Activated CD4-positive, alpha-beta T cell treated with anti-CD3 and anti-CD28 coated beads, Interleukin-2, amount 50 U/mL, for 48 hours (primary cell): Measurements from ENCODE around the gene RRP8.

Experiments
- DNase-seq, 2 experiments: peaks; one replicate each; pipeline ENCODE4 v3.0.0-alpha.2; 2020

Gene RRP8

GRCh38 chr11:6632116-6633073, 29.0 kb upstream of the RRP8 start:
- no peak for DNase-seq

GRCh38 chr11:6631361-6631890, 28.0 kb upstream of the RRP8 start:
- DNase-seq, result no peak

- no peak for DNase-seq
Measured at GRCh38 chr11:6630632-6631291, 27.3 kb upstream of the RRP8 start.

GRCh38 chr11:6629892-6630631, 26.6 kb upstream of the RRP8 start:
- no peak for DNase-seq

GRCh38 chr11:6629573-6629891, 26.1 kb upstream of the RRP8 start:
- no peak for DNase-seq

- DNase-seq, result no peak
Measured at GRCh38 chr11:6628526-6628925, 25.1 kb upstream of the RRP8 start.

GRCh38 chr11:6627762-6628241, 24.4 kb upstream of the RRP8 start:
- no peak for DNase-seq

GRCh38 chr11:6626971-6627761, 23.8 kb upstream of the RRP8 start:
- DNase-seq, result no peak

- no peak for DNase-seq
Measured at GRCh38 chr11:6625832-6626420, 22.5 kb upstream of the RRP8 start.

GRCh38 chr11:6625156-6625831, 21.9 kb upstream of the RRP8 start:
- DNase-seq, result no peak

GRCh38 chr11:6623391-6624363, 20.3 kb upstream of the RRP8 start:
- DNase-seq, result no peak

GRCh38 chr11:6622261-6623171, 19.1 kb upstream of the RRP8 start:
- no peak for DNase-seq

- DNase-seq, result no peak
Measured at GRCh38 chr11:6621711-6622211, 18.3 kb upstream of the RRP8 start.

- no peak for DNase-seq
Measured at GRCh38 chr11:6620636-6621035, 17.2 kb upstream of the RRP8 start.

- peak; percentile 89 to 92 for DNase-seq
Measured at GRCh38 chr11:6619004-6619745, 15.8 kb upstream of the RRP8 start, which contains the start of gene TPP1. Gene TPP1, minus strand, starts transcription at chr11:6619422. Its CDS starts 22 bp downstream, at chr11:6619400.

GRCh38 chr11:6618117-6619003, 14.9 kb upstream of the RRP8 start:
- peak; percentile 51 to 62 for DNase-seq

GRCh38 chr11:6617315-6617781, 13.9 kb upstream of the RRP8 start:
- no peak for DNase-seq
